NCI-H2227 treated with DMSO at 0.1 percent for 48 hours (cell line): Measurements from ENCODE around the gene OR6Q1.

Source experiments
- DNase-seq: peaks from one replicate; lab custom pipeline; 2025; lab: John Stamatoyannopoulos, UW

The OR6Q1 gene

DNA sequence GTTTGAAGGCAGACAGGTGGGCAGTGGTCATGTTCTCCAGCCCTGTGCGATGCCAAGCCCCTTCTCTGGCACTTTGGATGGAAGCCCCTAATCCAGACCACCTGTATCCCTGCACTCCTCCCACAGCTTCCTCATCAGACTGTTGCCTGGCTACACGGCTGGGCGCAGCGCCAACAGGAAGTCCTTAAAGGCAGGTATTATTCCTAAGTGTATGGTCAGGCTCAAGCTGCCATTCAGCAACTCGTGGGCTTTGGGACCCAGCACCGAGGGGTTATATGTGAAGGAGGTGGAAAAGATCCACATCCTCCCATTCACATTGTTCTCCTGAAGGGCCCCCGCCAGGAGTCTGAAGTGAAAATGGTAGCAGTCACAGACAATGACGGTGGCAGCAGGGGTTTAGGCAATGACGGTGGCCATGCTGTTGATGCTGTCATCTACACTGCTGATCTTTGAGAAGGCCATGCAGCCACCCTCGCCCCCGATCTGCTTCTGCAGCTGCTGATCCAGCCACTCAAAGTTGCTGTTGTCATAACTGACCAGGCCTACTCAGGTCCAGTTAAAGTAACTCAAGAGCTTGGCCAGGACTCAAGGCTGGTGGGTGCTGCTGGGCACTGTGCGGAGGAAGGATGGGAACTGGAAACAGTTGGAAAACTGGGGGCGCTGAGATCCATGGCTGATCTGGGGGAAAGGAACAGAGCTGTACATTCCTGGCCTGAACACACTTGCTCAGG lies 27.7 kb downstream of the OR6Q1 start:
- DNase-seq: no peak

DNA sequence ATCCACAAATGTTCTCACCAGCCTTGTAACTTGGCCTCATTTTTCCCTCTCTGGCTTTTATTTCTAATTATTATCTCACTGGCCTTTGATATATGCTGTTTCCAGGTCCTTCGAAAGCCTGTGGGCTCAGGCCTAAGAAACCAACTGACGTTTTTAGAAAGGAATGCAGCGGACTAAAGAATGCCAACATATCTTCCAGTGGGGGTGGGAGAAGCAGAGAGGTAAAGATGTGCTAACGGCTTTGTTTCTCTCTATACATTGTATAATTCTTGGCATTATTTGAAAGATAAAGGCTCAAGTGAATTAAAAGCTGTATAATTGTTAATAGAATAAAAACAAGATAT lies 28.2 kb downstream of the OR6Q1 start:
- no peak for DNase-seq

DNA sequence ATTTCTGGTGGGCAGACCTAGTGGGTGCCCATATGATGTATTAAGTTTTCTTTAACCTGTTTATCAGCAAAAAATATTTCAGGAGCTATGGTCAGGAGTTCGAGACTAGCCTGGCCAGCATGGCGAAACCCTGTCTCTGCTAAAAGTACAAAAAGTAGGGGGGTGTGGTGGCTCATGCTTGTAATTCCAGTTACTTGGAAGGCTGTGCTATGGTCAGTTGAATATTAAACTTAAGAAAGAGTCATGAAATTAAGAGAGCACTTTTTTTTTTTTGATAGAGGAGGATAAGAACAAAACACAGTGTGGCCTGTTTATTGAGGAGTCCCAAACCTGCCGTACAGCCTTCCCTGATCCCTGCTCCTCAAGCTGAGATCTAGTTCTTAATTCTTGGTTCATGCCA lies 29.8 kb downstream of the OR6Q1 start:
- no peak for DNase-seq

DNA sequence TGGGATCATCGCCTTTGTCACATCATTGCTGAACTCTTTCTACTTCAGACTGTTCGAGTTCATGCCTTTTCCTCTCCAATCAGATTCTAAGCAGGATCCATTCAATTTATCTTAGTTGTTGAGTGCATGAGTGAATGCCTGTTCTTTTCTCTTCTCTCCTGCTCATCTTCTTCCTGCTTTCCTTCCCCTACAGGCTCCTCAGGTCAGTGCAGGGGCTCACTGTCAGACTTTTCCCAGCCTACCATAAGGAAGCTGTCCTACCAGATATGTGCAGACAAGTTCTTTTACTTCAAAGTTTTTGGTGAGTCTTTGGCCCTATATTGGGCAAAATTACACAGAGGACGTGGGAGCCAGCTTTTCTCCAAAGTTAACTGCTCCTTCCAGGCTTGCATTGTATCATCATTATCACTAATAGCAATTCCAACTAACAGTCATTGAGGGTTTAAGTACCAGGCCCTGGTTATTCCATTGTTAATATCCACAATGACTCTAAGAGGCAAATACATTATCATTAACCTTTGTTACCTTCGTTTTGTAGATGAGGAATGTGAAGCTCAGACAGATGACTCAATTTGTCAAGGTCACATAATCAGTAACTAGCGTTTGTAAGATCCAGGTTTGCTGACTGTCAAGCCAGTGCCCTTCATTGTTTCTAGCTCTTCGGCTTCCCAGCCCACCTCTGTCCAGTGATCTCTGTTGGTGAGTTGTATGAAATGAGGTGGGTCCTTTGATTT lies 30.4 kb downstream of the OR6Q1 start:
- no peak for DNase-seq

DNA sequence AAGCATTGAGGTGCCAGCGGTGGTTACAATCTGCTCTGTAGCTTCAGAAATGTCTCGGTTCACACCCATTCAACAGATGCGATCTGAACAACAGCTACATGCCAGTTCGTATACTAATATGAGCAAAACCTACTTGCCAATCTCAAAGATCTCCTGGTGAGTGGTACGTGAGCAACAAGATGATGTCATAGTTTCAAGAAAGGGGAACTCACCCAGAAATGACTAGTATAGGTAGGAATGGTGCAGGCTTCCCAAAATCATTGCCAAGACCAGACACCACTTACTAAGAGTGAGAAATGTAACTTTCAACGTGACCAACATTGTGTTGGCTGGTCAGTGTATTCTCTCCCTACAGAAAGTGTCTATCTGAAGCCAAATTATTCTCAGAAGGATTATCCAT lies 31.1 kb downstream of the OR6Q1 start:
- DNase-seq: no peak

DNA sequence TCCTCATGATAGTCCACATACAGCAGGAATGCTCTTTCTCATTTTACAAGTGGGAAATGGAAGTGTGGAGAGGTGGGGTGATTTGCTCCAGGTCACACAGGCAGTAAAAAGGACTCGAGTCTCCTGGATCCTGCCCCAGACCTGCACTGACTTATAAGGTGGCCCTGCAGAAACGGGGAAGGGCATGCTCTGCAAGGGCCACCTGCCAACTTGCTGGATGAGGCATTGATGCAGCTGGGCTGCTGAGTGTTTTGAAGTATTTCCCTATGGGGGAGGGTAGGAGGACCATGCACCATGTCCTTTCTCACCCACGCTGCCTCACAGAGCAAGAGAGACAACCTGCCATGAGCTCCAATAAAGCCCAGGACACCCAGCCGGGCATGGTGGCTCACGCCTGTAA lies 36.9 kb downstream of the OR6Q1 start:
- DNase-seq: no peak

DNA sequence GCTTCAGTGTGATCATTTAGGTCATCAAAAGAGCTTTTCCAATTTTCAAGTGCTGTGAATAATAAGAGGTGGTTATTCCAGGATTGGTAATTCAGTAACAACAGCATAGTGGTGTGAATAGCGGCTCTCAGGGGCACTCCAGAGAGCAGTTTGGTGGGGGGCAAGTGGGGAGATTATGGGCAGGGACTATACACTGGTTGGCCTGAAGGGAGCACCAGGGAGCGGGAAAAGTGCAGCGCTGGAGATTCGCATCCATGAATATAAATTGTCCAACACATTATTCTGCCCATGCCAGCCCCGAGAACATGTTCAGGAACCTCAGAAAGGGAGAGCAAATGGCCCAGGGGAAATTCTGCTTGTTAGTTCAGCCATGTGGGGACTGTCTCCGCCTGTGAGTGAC lies 37.9 kb downstream of the OR6Q1 start:
- DNase-seq: no peak

DNA sequence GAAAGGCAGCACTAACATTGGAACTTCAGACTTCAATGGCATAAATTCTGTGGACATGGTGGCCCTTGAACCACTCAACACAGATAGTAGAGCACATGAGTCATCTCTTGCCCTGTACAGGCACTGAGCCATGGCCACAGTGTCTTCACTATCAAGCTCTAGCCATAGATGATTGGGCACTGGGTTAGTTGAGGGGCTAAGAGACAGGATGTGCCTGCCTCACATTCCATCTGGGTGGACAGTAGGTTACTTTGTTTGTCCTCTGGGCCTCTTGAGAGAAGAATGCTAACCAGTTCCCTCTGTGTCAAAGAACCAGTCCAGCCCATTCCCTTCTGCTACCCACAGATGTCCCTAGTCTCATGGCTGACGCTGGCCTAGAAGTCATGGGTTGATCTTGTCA lies 39.8 kb downstream of the OR6Q1 start:
- DNase-seq: no peak

DNA sequence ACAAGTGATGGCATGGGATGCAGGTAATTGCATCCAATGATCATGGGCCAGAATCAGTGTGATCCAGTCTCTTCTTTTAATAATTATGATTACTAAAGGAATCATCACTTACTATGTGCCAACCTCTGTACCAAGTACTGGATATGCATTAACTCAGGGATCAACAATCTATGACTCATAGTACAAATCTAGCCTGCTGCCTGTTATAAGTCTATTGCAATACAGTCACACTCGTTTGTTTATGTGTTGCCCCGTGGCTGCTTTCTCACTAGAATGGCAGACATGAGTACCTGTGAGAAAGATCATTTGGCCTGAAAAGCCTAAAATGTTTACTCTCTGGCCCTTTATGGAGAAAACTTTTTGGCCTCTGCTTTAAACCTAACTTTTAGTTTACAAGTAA lies 45.0 kb downstream of the OR6Q1 start:
- no peak for DNase-seq
